Heart right ventricle (tissue), 16 donors: ENCODE results near the gene FOXN3. TPM values are rescaled to one million over a fixed set of nuclear protein-coding genes. Genes with fewer than 3 reads are reported as not detected.

Experiments
- ATAC-seq, 8 donors: fragments of 200-7000 bp; cut with Tn5 transposase; one replicate each; pipeline ENCODE4 v1.9.1; 2020; ENCODE audit warnings: mild to moderate bottlenecking in 8 of 8, moderate library complexity in 8 of 8, moderate number of reproducible peaks in 1 of 8
- DNase-seq, 2 donors: peaks; one replicate each; pipeline ENCODE4 v3.0.0-alpha.2; 2020
- H3K27ac ChIP-seq, 10 donors: fragments of 200-600 bp; sonication (generic) in 2 of 10; one replicate each; pipeline versions ENCODE4 v1.5.0 to v1.8.0; 2020 to 2022; ENCODE audit warnings: mild to moderate bottlenecking in 3 of 10
- H3K27me3 ChIP-seq, 7 donors: fragments of 200-600 bp; one replicate each; pipeline ENCODE4 v1.8.0; 2021 to 2022; ENCODE audit warnings: mild to moderate bottlenecking in 2 of 7
- H3K36me3 ChIP-seq, 9 donors: fragments of 200-600 bp; sonication (generic) in 1 of 9; one replicate each; pipeline versions ENCODE4 v1.5.0 to v1.8.0; 2020 to 2022; ENCODE audit warnings: mild to moderate bottlenecking in 2 of 9
- H3K4me1 ChIP-seq, 9 donors: fragments of 200-600 bp; sonication (generic) in 1 of 9; one replicate each; pipeline versions ENCODE4 v1.5.0 to v1.8.0; 2020 to 2022; ENCODE audit warnings: mild to moderate bottlenecking in 4 of 9
- H3K4me3 ChIP-seq, 10 donors: fragments of 200-600 bp; sonication (generic) in 2 of 10; one replicate each; pipeline versions ENCODE4 v1.5.0 to v1.8.0; 2020 to 2022; ENCODE audit warnings: mild to moderate bottlenecking in 7 of 10, moderate library complexity in 2 of 10
- H3K9me3 ChIP-seq, 11 donors: fragments of 200-600 bp in 10 of 11; sonication (generic) in 2 of 11; one replicate each; pipeline versions ENCODE4 v1.5.0 to v1.8.0; 2013 to 2022; ENCODE audit warnings: mild to moderate bottlenecking in 2 of 11, control low read depth in 1 of 11, moderate library complexity in 1 of 11
- CTCF ChIP-seq, 9 donors: fragments of 200-600 bp; sonication (generic) in 2 of 9; IDR thresholded peaks; one replicate each; pipeline versions ENCODE4 v1.5.0 to v1.8.0; 2021 to 2022; ENCODE audit warnings: antibody characterized with exemption in 9 of 9, mild to moderate bottlenecking in 5 of 9, moderate library complexity in 1 of 9
- WGBS, 2 donors: extraction: QIAGEN DNeasy Blood & Tissue Kit; methylation state at CpG; one replicate each; pipeline ENCODE4 v1.1.7; 2013; ENCODE audit warnings: inconsistent platforms in 1 of 2; 5-methylcytosine and 5-hydroxymethylcytosine counted together
- intact Hi-C, 10 donors: fragments of 100-400 bp; cut with DNase I; formaldehyde crosslinking; loops; one replicate each; pipeline versions ENCODE4 v1.11.1 to v1.14.2; 2022
- polyA plus RNA-seq, 2 donors: library from polyadenylated mRNA; stranded (reverse); fragments of 200-250 nt; gene quantifications; one replicate each; pipeline ENCODE4 v1.2.3, GENCODE V29; 2013
- total RNA-seq, 10 donors: library from RNA; stranded (reverse); fragmentation: NEBNext Ultra II Directional in 3 of 10; extraction: Animal tissue kit (Norgen Biotek cat#: 25700) in 3 of 10; gene quantifications; one replicate each; pipeline versions ENCODE4 v1.2.1 to v1.2.4, GENCODE V29; 2021 to 2023
- donor health status: Arrhythmogenic right ventricular cardiomyopathy.
- donor health status: ischemic (EF 13 %, LVEDD 7.1; RV severe dilation, severe dysfunction).
- donor health status: healthy with polysubstance abuse.
- donor health status: DM: no; HTN: yes; CAD: no.
- donor health status: DM: no; HTN: no; CAD: no.
- donor health status: ischemic (EF 25% LVEDD 6.9; RV normal size, moderate dysfunction).
- donor health status: ischemic (EF 25% LVEDD 5.7; RV mildly dilated, moderate dysfunction).
- donor health status: healthy.
- donor health status: DM: yes; HTN: yes; CAD: no.
- donor health status: Ischemic cardiomyopathy.
- donor health status: ischemic (EF 35%, LVEDD 5.7; RV mildly dilated, moderate dysfunction).
- donor health status: nonischemic (EF 11% LVEDD 7.7; RV severe dilation, severe dysfunction).
- donor health status: DM: yes; HTN: yes; CAD: no.
- donor health status: PGD.
- donor health status: ischemic (EF 29% LVEDD 5.4; RV normal size, mild dysfunction).
- donor health status: nonischemic (EF 23%, LVEDD 6.1; RV moderate dilation, normal function).

FOXN3 gene
- total and polyA plus RNA-seq, 12 donors: 13.0 to 150 (median 107) TPM

GRCh38 chr14:89349171-89350008, 67.6 kb downstream of the FOXN3 start:
- peak in 3 of 8 donors; percentile 22 to 70 (median 28) for ATAC-seq
- 79% methylated on average over 8 of the region's 8 CpGs for WGBS, 2 donors
- Histone ChIP-seq H3K36me3 (peaks cover 0 to 36% (median 7%) of the 10 kb centered on the region in 9 donors), H3K27me3 (no peaks in the 10 kb centered on the region), H3K4me3 (no peak overlapping the region), H3K9me3 (no peaks in the 10 kb centered on the region), H3K4me1 (peaks cover 10 to 42% (median 29%) of the 10 kb centered on the region in 9 donors), H3K27ac (no peak overlapping the region)
- intact Hi-C loops: no loop called here
- no peak for DNase-seq
- no peak for TF ChIP-seq CTCF (IDR thresholded peaks at IDR 0.05)

GRCh38 chr14:89348722-89349121, 68.3 kb downstream of the FOXN3 start:
- Histone ChIP-seq H3K9me3 (no peaks in the 10 kb centered on the region), H3K27me3 (no peaks in the 10 kb centered on the region), H3K36me3 (peaks cover 0 to 36% (median 7%) of the 10 kb centered on the region in 9 donors), H3K4me1 (peaks cover 10 to 42% (median 29%) of the 10 kb centered on the region in 9 donors), H3K4me3 (no peak overlapping the region), H3K27ac (no peak overlapping the region)
- intact Hi-C loops: no loop called here
- DNase-seq (no peak), ATAC-seq (no peak)
- WGBS, 2 donors: 71 to 80% methylated on average over 5 of the region's 5 CpGs
- no peak for TF ChIP-seq CTCF (IDR thresholded peaks at IDR 0.05)

DNA sequence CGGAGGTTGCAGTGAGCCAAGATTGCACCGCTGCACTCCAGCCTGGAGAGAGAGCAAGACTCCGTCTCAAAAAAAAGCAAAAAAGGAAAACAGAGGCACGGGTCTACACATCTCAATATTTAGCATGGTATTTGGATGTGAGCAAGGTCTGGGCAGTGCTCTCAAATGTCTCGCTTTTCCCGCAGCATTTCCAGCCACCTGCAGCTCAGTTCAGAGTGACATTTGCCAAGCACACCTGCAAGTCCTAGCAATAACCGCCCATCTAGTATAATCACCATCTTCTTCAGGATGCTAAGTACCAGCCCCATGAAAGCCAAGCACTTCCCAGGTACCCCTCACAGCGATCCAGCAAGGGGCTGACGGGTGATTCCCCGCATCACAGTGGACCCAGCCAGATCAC, 69.1 kb downstream of the FOXN3 start:
- Histone ChIP-seq H3K27ac (no peak overlapping the region), H3K4me1 (peaks cover 10 to 39% (median 31%) of the 10 kb centered on the region in 9 donors), H3K36me3 (peaks cover 0 to 36% (median 7%) of the 10 kb centered on the region in 9 donors), H3K9me3 (no peaks in the 10 kb centered on the region), H3K4me3 (no peak overlapping the region), H3K27me3 (no peaks in the 10 kb centered on the region)
- DNase-seq: no peak
- no peak for TF ChIP-seq CTCF (IDR thresholded peaks at IDR 0.05)
- intact Hi-C loops: no loop called here
- ATAC-seq: no peak
- 97 to 100% methylated on average over 10 of the region's 10 CpGs for WGBS, 2 donors

DNA sequence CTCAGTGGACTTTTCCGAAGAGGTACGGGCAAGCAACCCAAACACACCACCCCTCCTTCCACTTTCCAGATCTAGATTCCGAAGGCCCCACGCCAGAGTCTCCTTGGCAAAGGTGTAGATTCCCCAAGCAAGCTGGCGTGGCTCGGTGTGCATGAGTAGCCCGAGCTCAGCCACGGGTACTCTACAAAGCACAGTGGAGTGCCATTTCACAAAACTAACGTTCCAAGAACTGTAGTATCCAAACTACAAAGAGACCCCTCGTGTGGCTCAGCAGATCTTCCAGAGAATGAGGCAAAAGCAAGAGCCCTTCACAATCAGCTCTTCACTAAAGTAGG, 72.1 kb downstream of the FOXN3 start:
- Histone ChIP-seq H3K4me3 (no peak overlapping the region), H3K36me3 (peaks cover 0 to 30% (median 7%) of the 10 kb centered on the region in 9 donors), H3K27ac (no peak overlapping the region), H3K4me1 (peaks cover 2 to 34% (median 23%) of the 10 kb centered on the region in 9 donors), H3K9me3 (no peaks in the 10 kb centered on the region), H3K27me3 (no peaks in the 10 kb centered on the region)
- 70 to 85% methylated on average over 10 of the region's 10 CpGs for WGBS, 2 donors
- TF ChIP-seq CTCF (IDR thresholded peaks at IDR 0.05): no peak
- intact Hi-C loops: no loop called here
- DNase-seq (no peak), ATAC-seq (peak in 2 of 8 donors; percentile 34 to 57)
